A673 (cell line): ENCODE measurements around the gene SNTB2. TPM values are rescaled to one million over a fixed set of nuclear protein-coding genes. Genes with fewer than 3 reads are reported as not detected.

ENCODE experiments used
- BruUV-seq: library from RNA; stranded (reverse); fragments of 400-500 nt; replicated peaks from 2 replicates; lab custom pipeline; 2021; lab: Mats Ljungman, UMichigan
- CTCF ChIA-PET: fragments of 300-600 bp; sonication (Branson Sonifier 250); formaldehyde crosslinking; loops from one replicate; lab custom pipeline; 2022; ENCODE audit warnings: antibody characterized with exemption; lab: Charles Lee
- POLR2A ChIA-PET: fragments of 300-600 bp; sonication (Branson Sonifier 250); formaldehyde crosslinking; loops from one replicate; lab custom pipeline; 2022; ENCODE audit warnings: antibody characterized with exemption; ENCODE audit not compliant: low non-redundant PET; lab: Charles Lee
- DNase-seq: peaks from one replicate; pipeline ENCODE4 v3.0.0-alpha.2; 2015; ENCODE audit warnings: low spot score
- H3K27ac ChIP-seq: fragments of 200-600 bp; sonication (generic); 2 replicates; pipeline ENCODE4 v1.5.1; 2016; ENCODE audit warnings: mixed run types, low read depth, mild to moderate bottlenecking, mixed read lengths, antibody characterized with exemption, low read length; ENCODE audit not compliant: poor library complexity, severe bottlenecking
- H3K27me3 ChIP-seq: fragments of 200-600 bp; sonication (generic); replicated peaks from 2 replicates; pipeline ENCODE4 v1.6.1; 2017; ENCODE audit warnings: mixed run types, low read depth, mild to moderate bottlenecking, mixed read lengths, antibody characterized with exemption, low read length; ENCODE audit not compliant: insufficient read depth, poor library complexity
- H3K36me3 ChIP-seq: fragments of 200-600 bp; sonication (generic); 2 replicates; pipeline ENCODE4 v1.6.1; 2016; ENCODE audit warnings: mixed run types, mild to moderate bottlenecking, mixed read lengths, antibody characterized with exemption, low read length; ENCODE audit not compliant: insufficient read depth, poor library complexity, severe bottlenecking
- H3K4me1 ChIP-seq: fragments of 200-600 bp; sonication (generic); 2 replicates; pipeline ENCODE4 v1.6.1; 2017; ENCODE audit warnings: mixed run types, mild to moderate bottlenecking, mixed read lengths, antibody characterized with exemption, low read length; ENCODE audit not compliant: insufficient read depth, poor library complexity, severe bottlenecking
- H3K4me3 ChIP-seq: fragments of 200-600 bp; sonication (generic); 2 replicates; pipeline ENCODE4 v1.5.1; 2016; ENCODE audit warnings: low read depth, mixed run types, mild to moderate bottlenecking, mixed read lengths, low read length; ENCODE audit not compliant: poor library complexity, severe bottlenecking
- H3K9me3 ChIP-seq: fragments of 200-600 bp; sonication (generic); 2 replicates; pipeline ENCODE4 v1.6.1; 2016; ENCODE audit warnings: mixed run types, low read depth, mild to moderate bottlenecking, mixed read lengths, antibody characterized with exemption, low read length; ENCODE audit not compliant: poor library complexity, severe bottlenecking
- EZH2 ChIP-seq: fragments of 200-600 bp; sonication (generic); IDR thresholded peaks from 2 replicates; pipeline ENCODE4 v1.6.1; 2017; ENCODE audit warnings: borderline replicate concordance, low read depth, mild to moderate bottlenecking, mixed read lengths, antibody characterized with exemption, low read length; ENCODE audit not compliant: poor library complexity, severe bottlenecking
- intact Hi-C: fragments of 100-400 bp; cut with micrococcal nuclease; formaldehyde crosslinking; loops from one replicate; pipeline ENCODE4 v1.10.0; 2022; ENCODE audit not compliant: unreplicated experiment
- total RNA-seq: library from RNA; stranded (reverse); gene quantifications from 2 replicates; pipeline ENCODE4 v1.2.3, GENCODE V29; 2021
- TF ChIP-seq, protein P1 (sequence below): fragments of 300-800, 200-600 bp; sonication (generic); conservative IDR thresholded peaks from 2 replicates; pipeline ENCODE4 v1.5.1; 2017; ENCODE audit warnings: low read depth, mild to moderate bottlenecking, antibody characterized with exemption, low read length, moderate library complexity, mixed read lengths

Gene SNTB2
- total RNA-seq, 1 experiment from 2014 or later, result 49.3 TPM

DNA sequence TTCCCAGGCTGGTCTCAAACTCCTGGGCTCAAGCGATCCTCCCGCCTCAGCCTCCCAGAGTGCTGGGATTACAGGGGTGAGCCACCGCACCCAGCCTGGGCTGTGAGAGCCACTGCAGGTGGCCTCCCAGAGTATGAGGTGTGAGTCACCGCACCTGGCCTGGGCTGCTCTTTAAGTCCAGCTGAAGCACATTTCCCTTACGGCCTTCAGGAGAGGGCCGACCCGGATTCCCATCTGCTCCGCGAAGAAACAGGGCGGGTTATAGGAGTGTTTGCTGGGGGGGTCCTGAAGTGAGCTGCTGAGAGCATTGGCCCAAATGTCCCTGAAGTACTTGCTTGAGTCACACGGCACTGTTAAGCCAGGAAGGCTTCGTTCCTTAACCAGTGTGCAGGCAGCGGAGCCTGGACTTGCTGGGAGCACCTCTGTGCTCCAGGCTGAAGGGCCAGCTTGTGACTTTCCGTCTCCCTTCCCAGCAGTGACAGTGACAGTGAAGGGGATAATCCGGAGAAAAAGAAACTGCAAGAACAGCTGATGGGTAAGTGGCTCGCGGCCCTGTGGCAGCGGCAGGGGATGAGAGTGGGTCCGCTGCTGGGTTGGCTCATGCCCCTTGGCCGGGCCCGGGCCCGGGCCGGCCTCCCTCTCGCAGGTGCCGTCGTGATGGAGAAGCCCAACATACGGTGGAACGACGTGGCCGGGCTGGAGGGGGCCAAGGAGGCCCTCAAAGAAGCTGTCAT, 131.4 kb downstream of the SNTB2 start:
- Histone ChIP-seq H3K4me1 (no peaks in the 10 kb centered on the region), H3K36me3 (peaks cover 86% of the 10 kb centered on the region), H3K4me3 (no peak overlapping the region), H3K27me3 (no peaks in the 10 kb centered on the region), H3K27ac (no peak overlapping the region), H3K9me3 (no peaks in the 10 kb centered on the region)
- BruUV-seq, result no TSS peak
- ChIA-PET POLR2A (no interaction called here), CTCF (interaction anchor here (0.5 to 0.7 kb wide), 2 partner anchors 12 to 1646 kb away, joined by 3 to 11 read pairs; partner anchors contain the start of gene PDF)
- intact Hi-C loops, result no loop called here
- no peak for DNase-seq
- TF ChIP-seq, protein P1, sequence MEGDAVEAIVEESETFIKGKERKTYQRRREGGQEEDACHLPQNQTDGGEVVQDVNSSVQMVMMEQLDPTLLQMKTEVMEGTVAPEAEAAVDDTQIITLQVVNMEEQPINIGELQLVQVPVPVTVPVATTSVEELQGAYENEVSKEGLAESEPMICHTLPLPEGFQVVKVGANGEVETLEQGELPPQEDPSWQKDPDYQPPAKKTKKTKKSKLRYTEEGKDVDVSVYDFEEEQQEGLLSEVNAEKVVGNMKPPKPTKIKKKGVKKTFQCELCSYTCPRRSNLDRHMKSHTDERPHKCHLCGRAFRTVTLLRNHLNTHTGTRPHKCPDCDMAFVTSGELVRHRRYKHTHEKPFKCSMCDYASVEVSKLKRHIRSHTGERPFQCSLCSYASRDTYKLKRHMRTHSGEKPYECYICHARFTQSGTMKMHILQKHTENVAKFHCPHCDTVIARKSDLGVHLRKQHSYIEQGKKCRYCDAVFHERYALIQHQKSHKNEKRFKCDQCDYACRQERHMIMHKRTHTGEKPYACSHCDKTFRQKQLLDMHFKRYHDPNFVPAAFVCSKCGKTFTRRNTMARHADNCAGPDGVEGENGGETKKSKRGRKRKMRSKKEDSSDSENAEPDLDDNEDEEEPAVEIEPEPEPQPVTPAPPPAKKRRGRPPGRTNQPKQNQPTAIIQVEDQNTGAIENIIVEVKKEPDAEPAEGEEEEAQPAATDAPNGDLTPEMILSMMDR, result no peak
- no peak for TF ChIP-seq EZH2

DNA sequence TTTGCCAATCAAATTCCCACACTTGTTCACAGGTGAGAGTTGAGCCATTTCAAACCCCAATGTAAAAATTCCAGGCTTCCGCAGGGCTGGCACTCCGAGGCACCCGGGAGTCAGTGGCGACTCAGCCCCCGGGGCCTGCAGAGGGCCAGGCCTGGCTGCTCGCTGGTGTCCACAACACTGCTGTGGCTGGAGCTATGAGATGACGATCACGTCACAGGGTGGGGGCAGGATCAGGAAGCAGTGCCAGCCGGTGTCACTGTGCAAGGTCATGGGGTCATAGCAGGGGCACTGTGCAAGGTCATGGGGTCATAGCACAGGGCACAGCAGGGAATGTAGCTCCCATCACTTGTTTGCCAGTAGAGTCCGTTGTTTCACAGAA, 131.9 kb downstream of the SNTB2 start:
- H3K9me3 ChIP-seq, result no peaks in the 10 kb centered on the region
- H3K36me3 ChIP-seq, result peaks cover 92% of the 10 kb centered on the region
- ChIA-PET CTCF (interaction anchor here (0.5 kb wide), 1 partner anchor 11 kb away, joined by 3 read pairs; the partner anchor contains the start of gene PDF), POLR2A (no interaction called here)
- no peak for TF ChIP-seq EZH2
- TF ChIP-seq, protein P1, result no peak
- H3K4me3 ChIP-seq, result no peak overlapping the region
- H3K27ac ChIP-seq, result no peak overlapping the region
- H3K4me1 ChIP-seq, result no peaks in the 10 kb centered on the region
- no peaks in the 10 kb centered on the region for H3K27me3 ChIP-seq
- no TSS peak for BruUV-seq
- intact Hi-C loops, result no loop called here
- no peak for DNase-seq

DNA sequence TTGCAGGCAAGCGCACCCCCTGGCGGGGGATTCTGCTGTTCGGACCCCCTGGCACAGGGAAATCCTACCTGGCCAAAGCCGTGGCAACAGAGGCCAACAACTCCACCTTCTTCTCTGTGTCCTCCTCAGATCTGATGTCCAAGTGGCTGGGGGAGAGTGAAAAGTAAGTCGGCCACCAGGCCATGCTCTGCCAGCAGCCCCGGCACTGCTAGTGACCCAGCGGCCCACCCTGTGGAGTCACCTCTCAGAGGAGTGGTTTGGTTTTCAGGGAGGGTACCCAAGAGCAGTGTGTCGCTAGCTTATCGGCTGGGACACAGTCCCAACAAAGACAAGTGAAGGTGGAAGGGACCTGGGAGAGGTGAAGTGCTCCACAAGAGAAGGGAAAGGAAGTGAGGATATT, 132.4 kb downstream of the SNTB2 start:
- TF ChIP-seq, protein P1, result no peak
- no peak for TF ChIP-seq EZH2
- no peaks in the 10 kb centered on the region for H3K9me3 ChIP-seq
- peaks cover 96% of the 10 kb centered on the region for H3K36me3 ChIP-seq
- intact Hi-C loops, result no loop called here
- ChIA-PET POLR2A (no interaction called here), CTCF (no interaction called here)
- H3K4me3 ChIP-seq, result no peak overlapping the region
- no peaks in the 10 kb centered on the region for H3K27me3 ChIP-seq
- BruUV-seq, result no TSS peak
- no peak for DNase-seq
- no peaks in the 10 kb centered on the region for H3K4me1 ChIP-seq
- no peak overlapping the region for H3K27ac ChIP-seq
